Endothelial cell of umbilical vein (primary cell): ENCODE results near the gene CARD11. TPM values are rescaled to one million over a fixed set of nuclear protein-coding genes. Genes with fewer than 3 reads are reported as not detected.

Experiments used
- BruUV-seq: library from RNA; stranded (reverse); fragments of 400-500 nt; replicated peaks from 2 replicates; lab custom pipeline; 2021; lab: Mats Ljungman, UMichigan
- CTCF ChIA-PET: fragments of 300-600, 350-600 bp; sonication (Branson Sonifier 250); formaldehyde crosslinking; loops from one replicate; lab custom pipeline; 2021; ENCODE audit warnings: antibody characterized with exemption, inconsistent platforms; lab: Charles Lee
- POLR2A ChIA-PET: fragments of 300-600, 350-600 bp; sonication (Branson Sonifier 250); formaldehyde crosslinking; loops from one replicate; lab custom pipeline; 2021; ENCODE audit warnings: antibody characterized with exemption, inconsistent platforms; lab: Charles Lee
- DNase-seq: peaks from one replicate; pipeline ENCODE4 v3.0.0-alpha.2; 2011; ENCODE audit warnings: low read depth, low spot score
- FAIRE-seq: peaks from 2 replicates; lab custom pipeline; 2011; peaks lifted over from hg19 to GRCh38; lab: Jason Lieb, UNC
- H2AFZ ChIP-seq: 2 replicates; pipeline ENCODE4 v1.6.0; 2012; ENCODE audit warnings: low read depth, low read length, control low read depth, inconsistent platforms
- H3K27ac ChIP-seq: 2 replicates; pipeline ENCODE4 v1.5.1; 2011; ENCODE audit warnings: low read depth, mild to moderate bottlenecking, control low read depth, low read length, moderate library complexity; ENCODE audit not compliant: insufficient read depth
- H3K27me3 ChIP-seq, 2 experiments: 2 replicates each; pipeline versions ENCODE4 v1.6.0 to v1.6.1; 2011; ENCODE audit warnings: low read length in 2 of 2, mixed read lengths in 1 of 2; ENCODE audit not compliant: control insufficient read depth in 2 of 2, insufficient read depth in 2 of 2
- H3K36me3 ChIP-seq, 2 experiments: 2 replicates in 1 of 2; 3 replicates in 1 of 2; pipeline ENCODE4 v1.5.1; 2011; ENCODE audit warnings: low read length in 2 of 2, mild to moderate bottlenecking in 1 of 2, moderate library complexity in 1 of 2; ENCODE audit not compliant: control insufficient read depth in 2 of 2, insufficient read depth in 2 of 2; ENCODE audit errors: extremely low read depth in 1 of 2
- H3K4me1 ChIP-seq: 3 replicates; pipeline ENCODE4 v1.5.1; 2011; ENCODE audit warnings: mild to moderate bottlenecking, low read length; ENCODE audit not compliant: control insufficient read depth, insufficient read depth; ENCODE audit errors: extremely low read depth
- H3K4me2 ChIP-seq: 2 replicates; pipeline ENCODE4 v1.6.1; 2011; ENCODE audit warnings: low read length, control low read depth, mixed read lengths; ENCODE audit not compliant: insufficient read depth
- H3K4me3 ChIP-seq, 3 experiments: fragments of 200-600 bp in 1 of 3; sonication (generic), shearing (Covaris generic) in 1 of 3; replicated peaks in 1 of 3; 2 replicates each; pipeline ENCODE4 v1.5.1; 2011 to 2016; ENCODE audit warnings: control low read depth in 3 of 3, low read length in 3 of 3, mild to moderate bottlenecking in 2 of 3, inconsistent platforms in 1 of 3, low read depth in 1 of 3, moderate library complexity in 1 of 3; ENCODE audit not compliant: insufficient read depth in 1 of 3
- H3K79me2 ChIP-seq: 2 replicates; pipeline ENCODE4 v1.6.0; 2012; ENCODE audit warnings: low read length, inconsistent platforms; ENCODE audit not compliant: control insufficient read depth, insufficient read depth
- H3K9ac ChIP-seq: replicated peaks from 2 replicates; pipeline ENCODE3; 2011; ENCODE audit warnings: low read length, control low read depth; ENCODE audit not compliant: insufficient read depth; ENCODE audit errors: extremely low read depth
- H3K9me1 ChIP-seq: replicated peaks from 3 replicates; pipeline ENCODE4 v1.6.0; 2011; ENCODE audit warnings: mild to moderate bottlenecking, low read length; ENCODE audit not compliant: control insufficient read depth, insufficient read depth; ENCODE audit errors: extremely low read depth
- H3K9me3 ChIP-seq: replicated peaks from 2 replicates; pipeline ENCODE4 v1.5.1; 2012; ENCODE audit warnings: low read length, inconsistent platforms; ENCODE audit not compliant: control insufficient read depth, insufficient read depth
- H4K20me1 ChIP-seq: replicated peaks from 2 replicates; pipeline ENCODE3; 2011; ENCODE audit warnings: mild to moderate bottlenecking, low read length; ENCODE audit not compliant: control insufficient read depth, insufficient read depth; ENCODE audit errors: extremely low read depth
- CTCF ChIP-seq, 2 donors: IDR thresholded peaks; 1 replicate in 1 of 2; 2 replicates in 1 of 2; pipeline ENCODE4 v1.5.1; 2011; ENCODE audit warnings: low read length in 2 of 2, mild to moderate bottlenecking in 2 of 2, moderate library complexity in 2 of 2, control low read depth in 1 of 2, inconsistent platforms in 1 of 2, low read depth in 1 of 2; ENCODE audit not compliant: insufficient read depth in 1 of 2; ENCODE audit errors: extremely low read depth in 1 of 2
- EZH2 ChIP-seq: IDR thresholded peaks from 2 replicates; pipeline ENCODE4 v1.6.1; 2012; ENCODE audit warnings: borderline replicate concordance, low read depth, mild to moderate bottlenecking, moderate library complexity, low read length, inconsistent platforms; ENCODE audit not compliant: severe bottlenecking
- FOS ChIP-seq: IDR thresholded peaks from 2 replicates; pipeline ENCODE4 v1.6.1; 2011; ENCODE audit warnings: mild to moderate bottlenecking, low read length, moderate library complexity, borderline replicate concordance; ENCODE audit not compliant: insufficient read depth
- GATA2 ChIP-seq: IDR thresholded peaks from 2 replicates; pipeline ENCODE4 v1.7.0; 2011; ENCODE audit warnings: low read depth, mild to moderate bottlenecking, moderate library complexity, mixed read lengths, low read length; ENCODE audit not compliant: insufficient read length, insufficient read depth
- JUN ChIP-seq: IDR thresholded peaks from 2 replicates; pipeline ENCODE4 v1.6.1; 2011; ENCODE audit warnings: borderline replicate concordance, low read depth; ENCODE audit not compliant: insufficient read length, insufficient read depth
- MYC ChIP-seq: IDR thresholded peaks from one replicate; pipeline ENCODE4 v1.6.1; 2011; ENCODE audit warnings: mild to moderate bottlenecking, low read depth, low read length
- POLR2A ChIP-seq: IDR thresholded peaks from 2 replicates; pipeline ENCODE4 v1.6.1; 2012; ENCODE audit warnings: low read depth, mild to moderate bottlenecking, control low read depth, low read length
- POLR2AphosphoS5 ChIP-seq: IDR thresholded peaks from 2 replicates; pipeline ENCODE4 v1.6.1; 2012; ENCODE audit warnings: low read depth, mild to moderate bottlenecking, control low read depth, low read length, moderate library complexity; ENCODE audit not compliant: insufficient read depth
- dilution Hi-C: fragments of 300-500 bp; cut with MboI; formaldehyde crosslinking; loops from one replicate; pipeline ENCODE4 v1.15.0; 2019; ENCODE audit warnings: low sequenced_read_pairs; ENCODE audit not compliant: extremely low pct_ligation_motif_present
- intact Hi-C: fragments of 100-400 bp; cut with micrococcal nuclease; formaldehyde crosslinking; loops from one replicate; pipeline ENCODE4 v1.10.0; 2022
- polyA plus RNA-seq, 4 experiments: library from polyadenylated mRNA; depleted of rRNA in 3 of 4; stranded (reverse) in 3 of 4; unstranded in 1 of 4; fragments of >200 nt; gene quantifications; 2 replicates each; pipeline versions ENCODE4 v1.2.1 to v1.2.3, GENCODE V29; 2011 to 2012; ENCODE audit warnings: missing spikeins in 1 of 4
- total RNA-seq: library from RNA; stranded (reverse); gene quantifications from 2 replicates; pipeline ENCODE4 v1.2.3, GENCODE V29; 2021
- TF ChIP-seq, protein P1 (sequence below): IDR thresholded peaks from 2 replicates; pipeline ENCODE4 v1.6.1; 2011; ENCODE audit not compliant: insufficient read depth, insufficient read length

CARD11 gene
- total and polyA plus RNA-seq, 2 donors (not counting 3 experiments of a cell fraction or from before 2014, with no cell fraction given), result 20.4 to 41.8 TPM

DNA sequence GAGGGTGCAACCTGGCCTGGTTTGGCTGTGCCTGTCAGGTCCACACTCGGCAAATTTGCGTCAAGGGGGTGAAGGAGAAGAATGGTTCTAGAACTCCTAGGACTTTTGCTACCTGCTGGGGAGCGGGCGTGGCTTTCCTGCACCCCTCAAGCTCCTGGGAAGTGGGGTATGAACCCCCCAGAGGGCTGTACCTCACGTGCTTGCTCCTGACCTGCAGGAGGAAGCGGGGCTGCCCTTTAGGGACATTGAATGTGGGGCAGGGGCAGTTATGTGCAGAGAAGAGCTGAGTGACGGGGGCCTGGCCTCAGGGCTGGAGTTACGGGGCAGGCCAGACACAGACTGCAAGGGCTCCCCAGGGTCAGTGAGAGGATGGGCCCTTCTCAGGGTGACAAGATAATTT lies 138.2 kb downstream of the CARD11 start:
- Histone ChIP-seq H3K27ac (no peak overlapping the region), H2AFZ (no peak overlapping the region), H3K9me3 (no peaks in the 10 kb centered on the region), H3K4me3 (no peak overlapping the region), H3K79me2 (no peaks in the 10 kb centered on the region), H3K27me3 (no peaks in the 10 kb centered on the region), H3K36me3 (peaks cover 0 to 2% of the 10 kb centered on the region in 2 experiments), H3K9ac (no peak overlapping the region), H3K4me1 (no peaks in the 10 kb centered on the region), H4K20me1 (no peaks in the 10 kb centered on the region), H3K9me1 (no peaks in the 10 kb centered on the region), H3K4me2 (no peak overlapping the region)
- intact Hi-C loops (no loop called here), dilution Hi-C loops (no loop called here)
- TF ChIP-seq POLR2AphosphoS5, result no peak
- TF ChIP-seq, protein P1, sequence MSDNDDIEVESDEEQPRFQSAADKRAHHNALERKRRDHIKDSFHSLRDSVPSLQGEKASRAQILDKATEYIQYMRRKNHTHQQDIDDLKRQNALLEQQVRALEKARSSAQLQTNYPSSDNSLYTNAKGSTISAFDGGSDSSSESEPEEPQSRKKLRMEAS, result no peak
- no peak for TF ChIP-seq JUN
- TF ChIP-seq CTCF (IDR thresholded peaks at IDR 0.05; ENCODE audit: extremely low read depth in 1 of 2, insufficient read depth in 1 of 2, low read depth in 1 of 2, low read length in 2 of 2), result no peak
- no peak for TF ChIP-seq POLR2A
- TF ChIP-seq GATA2, result no peak
- no peak for TF ChIP-seq MYC
- no peak for TF ChIP-seq EZH2
- no peak for TF ChIP-seq FOS
- BruUV-seq, result no TSS peak
- POLR2A ChIA-PET, result no interaction called here
- FAIRE-seq (no peak), DNase-seq (no peak)
- CTCF ChIA-PET, result interaction anchor here (1.0 kb wide), 1 partner anchor 12 kb away, joined by 3 read pairs; no protein-coding TSS in a partner anchor
